HCT116 (cell line): ENCODE measurements around the gene DCAF10. TPM values are rescaled to one million over a fixed set of nuclear protein-coding genes. Genes with fewer than 3 reads are reported as not detected.

Experiments
- ATAC-seq: fragments of 200-7000 bp; cut with Tn5 transposase; 2 replicates; pipeline ENCODE4 v1.9.1; 2020; ENCODE audit warnings: mild to moderate bottlenecking, moderate library complexity
- BruUV-seq: library from RNA; stranded (reverse); fragments of 400-500 nt; replicated peaks from 2 replicates; lab custom pipeline; 2021; lab: Mats Ljungman, UMichigan
- CTCF ChIA-PET: fragments of 300-600 bp; sonication (Branson Sonifier 250); formaldehyde crosslinking; loops from one replicate; lab custom pipeline; 2021; ENCODE audit warnings: antibody characterized with exemption; lab: Charles Lee
- POLR2A ChIA-PET: fragments of 300-600, 350-600 bp; sonication (Branson Sonifier 250); formaldehyde crosslinking; loops from one replicate; lab custom pipeline; 2021; ENCODE audit warnings: antibody characterized with exemption; lab: Charles Lee
- RAD21 ChIA-PET, 2 experiments: fragments of 300-600 bp; sonication (Branson Sonifier 250); formaldehyde crosslinking; loops; one replicate each; lab custom pipeline; 2023; ENCODE audit warnings: low total read pairs in 2 of 2; ENCODE audit not compliant: uncharacterized antibody in 2 of 2, unreplicated experiment in 2 of 2, low non-redundant PET in 1 of 2; lab: Charles Lee
- DNase-seq: peaks from one replicate; pipeline ENCODE4 v3.0.0-alpha.2; 2010; ENCODE audit warnings: low read depth, low spot score
- H2AFZ ChIP-seq: fragments of 200-600 bp; shearing (Covaris generic), sonication (generic); 2 replicates; pipeline ENCODE4 v1.6.1; 2017; ENCODE audit warnings: low read depth, mixed run types, mixed read lengths, antibody characterized with exemption, low read length; ENCODE audit not compliant: poor library complexity, severe bottlenecking
- H3K27ac ChIP-seq: 2 replicates; pipeline ENCODE4 v1.5.1; 2012; ENCODE audit warnings: low read depth, low read length
- H3K27me3 ChIP-seq: fragments of 200-600 bp; sonication (generic); 2 replicates; pipeline ENCODE4 v1.6.1; 2016; ENCODE audit warnings: mixed run types, low read length, mixed read lengths; ENCODE audit not compliant: insufficient read depth
- H3K36me3 ChIP-seq, 2 experiments: fragments of 200-500 bp in 1 of 2; fragments of 200-600 bp in 1 of 2; sonication (Bioruptor generic) in 1 of 2; sonication (generic) in 1 of 2; 2 replicates each; pipeline versions ENCODE4 v1.5.1 to v1.6.1; 2014 to 2016; ENCODE audit warnings: low read length in 2 of 2, inconsistent platforms in 1 of 2, mixed read lengths in 1 of 2, mixed run types in 1 of 2; ENCODE audit not compliant: insufficient read depth in 2 of 2, control insufficient read depth in 1 of 2
- H3K4me1 ChIP-seq, 2 experiments: fragments of 200-600 bp in 1 of 2; sonication (generic) in 1 of 2; 2 replicates each; pipeline versions ENCODE4 v1.5.1 to v1.6.1; 2012 to 2017; ENCODE audit warnings: low read length in 2 of 2, inconsistent platforms in 1 of 2, mild to moderate bottlenecking in 1 of 2, mixed read lengths in 1 of 2, mixed run types in 1 of 2, moderate library complexity in 1 of 2; ENCODE audit not compliant: insufficient read depth in 2 of 2, control insufficient read depth in 1 of 2
- H3K4me2 ChIP-seq: fragments of 200-600 bp; sonication (generic); 2 replicates; pipeline ENCODE4 v1.6.1; 2017; ENCODE audit warnings: mixed run types, low read length, mixed read lengths
- H3K4me3 ChIP-seq, 2 experiments: fragments of 200-600 bp in 1 of 2; sonication (generic) in 1 of 2; replicated peaks in 1 of 2; 2 replicates each; pipeline ENCODE4 v1.5.1; 2011 to 2016; ENCODE audit warnings: low read length in 2 of 2, control low read depth in 1 of 2, low read depth in 1 of 2, mild to moderate bottlenecking in 1 of 2, mixed read lengths in 1 of 2, mixed run types in 1 of 2
- H3K79me2 ChIP-seq: fragments of 200-600 bp; sonication (generic); 2 replicates; pipeline ENCODE4 v1.6.1; 2017; ENCODE audit warnings: mild to moderate bottlenecking, mixed run types, low read length, moderate library complexity, mixed read lengths; ENCODE audit not compliant: insufficient read depth
- H3K9ac ChIP-seq: fragments of 200-600 bp; sonication (generic); 2 replicates; pipeline ENCODE4 v1.6.1; 2016; ENCODE audit warnings: low read length, mixed read lengths
- H3K9me2 ChIP-seq: fragments of 200-600 bp; sonication (generic), shearing (Covaris generic); 2 replicates; pipeline ENCODE4 v1.6.1; 2017; ENCODE audit warnings: mixed run types, mild to moderate bottlenecking, moderate library complexity; ENCODE audit not compliant: insufficient read depth
- H3K9me3 ChIP-seq, 2 experiments: fragments of 200-500 bp in 1 of 2; fragments of 200-600 bp in 1 of 2; sonication (Bioruptor generic) in 1 of 2; sonication (generic) in 1 of 2; 2 replicates each; pipeline ENCODE4 v1.6.1; 2014 to 2017; ENCODE audit warnings: low read length in 2 of 2, mixed read lengths in 2 of 2, inconsistent platforms in 1 of 2, low read depth in 1 of 2, mild to moderate bottlenecking in 1 of 2, mixed run types in 1 of 2, moderate library complexity in 1 of 2; ENCODE audit not compliant: control insufficient read depth in 1 of 2, insufficient read depth in 1 of 2
- H4K20me1 ChIP-seq: fragments of 200-600 bp; sonication (generic), shearing (Covaris generic); 2 replicates; pipeline ENCODE4 v1.6.1; 2017; ENCODE audit warnings: mixed run types, mild to moderate bottlenecking, moderate library complexity; ENCODE audit not compliant: insufficient read depth
- CBX3 ChIP-seq: IDR thresholded peaks from 2 replicates; pipeline ENCODE4 v1.6.1; 2012; ENCODE audit warnings: low read depth
- CEBPB ChIP-seq: IDR thresholded peaks from 2 replicates; pipeline ENCODE4 v1.6.1; 2012; ENCODE audit warnings: low read depth
- CTCF ChIP-seq, 3 experiments: fragments of 200-600 bp in 1 of 3; sonication (generic) in 1 of 3; IDR thresholded peaks in 2 of 3; conservative IDR thresholded peaks in 1 of 3; 2 replicates each; pipeline ENCODE4 v1.5.1; 2012 to 2017; ENCODE audit warnings: low read depth in 2 of 3, low read length in 2 of 3, antibody characterized with exemption in 1 of 3, borderline replicate concordance in 1 of 3, control low read depth in 1 of 3, mild to moderate bottlenecking in 1 of 3, mixed read lengths in 1 of 3, mixed run types in 1 of 3, moderate library complexity in 1 of 3; ENCODE audit not compliant: insufficient read depth in 1 of 3
- EGR1 ChIP-seq: IDR thresholded peaks from 2 replicates; pipeline ENCODE4 v1.6.1; 2012; ENCODE audit warnings: low read depth
- ELF1 ChIP-seq: IDR thresholded peaks from 2 replicates; pipeline ENCODE4 v1.6.1; 2012; ENCODE audit warnings: low read depth, borderline replicate concordance
- EZH2 ChIP-seq: fragments of 200-600 bp; sonication (generic); IDR thresholded peaks from 2 replicates; pipeline ENCODE4 v1.6.1; 2017; ENCODE audit warnings: antibody characterized with exemption, mixed run types
- EZH2phosphoT487 ChIP-seq: fragments of 200-600 bp; IDR thresholded peaks from 2 replicates; pipeline ENCODE4 v1.6.1; 2018; ENCODE audit warnings: antibody characterized with exemption, borderline replicate concordance
- FOSL1 ChIP-seq: IDR thresholded peaks from 2 replicates; pipeline ENCODE4 v1.6.1; 2012; ENCODE audit warnings: low read depth
- MAX ChIP-seq: IDR thresholded peaks from 2 replicates; pipeline ENCODE4 v1.6.1; 2012
- POLR2A ChIP-seq: IDR thresholded peaks from 2 replicates; pipeline ENCODE4 v1.7.0; 2011; ENCODE audit warnings: borderline replicate concordance; ENCODE audit not compliant: insufficient read depth, insufficient read length; ENCODE audit errors: extremely low read depth
- POLR2AphosphoS5 ChIP-seq: IDR thresholded peaks from 2 replicates; pipeline ENCODE4 v1.6.1; 2011; ENCODE audit warnings: mild to moderate bottlenecking, low read depth, low read length, moderate library complexity
- RAD21 ChIP-seq: IDR thresholded peaks from 2 replicates; pipeline ENCODE4 v1.6.1; 2012; ENCODE audit warnings: low read depth, mild to moderate bottlenecking
- SIN3A ChIP-seq: IDR thresholded peaks from 2 replicates; pipeline ENCODE4 v1.6.1; 2012; ENCODE audit warnings: low read depth
- SP1 ChIP-seq: IDR thresholded peaks from 2 replicates; pipeline ENCODE4 v1.6.1; 2012; ENCODE audit warnings: low read depth
- TCF7L2 ChIP-seq: IDR thresholded peaks from 2 replicates; pipeline ENCODE4 v1.7.0; 2011; ENCODE audit warnings: borderline replicate concordance, inconsistent platforms; ENCODE audit not compliant: insufficient read depth, insufficient read length; ENCODE audit errors: extremely low read depth
- YY1 ChIP-seq: IDR thresholded peaks from 2 replicates; pipeline ENCODE4 v1.6.1; 2011; ENCODE audit warnings: low read length, low read depth, moderate library complexity, mild to moderate bottlenecking; ENCODE audit not compliant: insufficient replicate concordance; ENCODE audit errors: extremely low read depth
- ZBTB33 ChIP-seq: IDR thresholded peaks from 2 replicates; pipeline ENCODE4 v1.6.1; 2011; ENCODE audit warnings: mild to moderate bottlenecking, low read length, moderate library complexity; ENCODE audit not compliant: insufficient replicate concordance; ENCODE audit errors: extremely low read depth
- ZNF274 ChIP-seq: fragments of 200-500 bp; sonication (Bioruptor generic); IDR thresholded peaks from 2 replicates; pipeline ENCODE4 v1.6.1; 2014; ENCODE audit warnings: mild to moderate bottlenecking, low read depth, low read length, inconsistent platforms
- intact Hi-C: fragments of 100-400 bp; cut with micrococcal nuclease; formaldehyde crosslinking; loops from 2 replicates; pipeline ENCODE4 v1.10.0; 2022
- total RNA-seq: library from RNA; stranded (reverse); gene quantifications from one replicate; pipeline ENCODE4 v1.2.1, GENCODE V29; 2021; ENCODE audit not compliant: unreplicated experiment

Gene DCAF10
- total RNA-seq, 1 experiment from 2014 or later: 20.6 TPM

- no peak for TF ChIP-seq ZNF274
- TF ChIP-seq CEBPB: no peak
- TF ChIP-seq CBX3: no peak
- no peak for TF ChIP-seq EZH2phosphoT487
- TF ChIP-seq EGR1: no peak
- no peak for TF ChIP-seq FOSL1
- TF ChIP-seq ELF1: no peak
- no peak for TF ChIP-seq YY1
- no peak for TF ChIP-seq EZH2
- no peak for TF ChIP-seq POLR2A
Measured at GRCh38 chr9:37911271-37911681, 110.7 kb downstream of the DCAF10 start (continued).

GRCh38 chr9:37913480-37914153 is 113.0 kb downstream of the DCAF10 start:
- Histone ChIP-seq H3K4me1 (peaks cover 0 to 5% of the 10 kb centered on the region in 2 experiments; a peak in 1 of 4 replicates), H3K9ac (no peak overlapping the region), H4K20me1 (no peaks in the 10 kb centered on the region), H3K9me3 (no peaks in the 10 kb centered on the region), H3K36me3 (peaks cover 0 to 10% of the 10 kb centered on the region in 2 experiments; a peak in 1 of 4 replicates), H3K4me3 (no peak overlapping the region), H3K9me2 (no peaks in the 10 kb centered on the region), H3K27ac (no peak overlapping the region; the same call in 1 of the 2 replicates), H3K4me2 (no peak overlapping the region), H3K79me2 (no peaks in the 10 kb centered on the region), H3K27me3 (no peaks in the 10 kb centered on the region), H2AFZ (no peak overlapping the region)
- no TSS peak for BruUV-seq
- ChIA-PET CTCF (interaction anchor here (0.7 to 4.9 kb wide), 20 partner anchors 11 to 479 kb away, joined by 3 to 54 read pairs (median 5); partner anchors contain the start of gene ALDH1B1), POLR2A (no interaction called here), RAD21 (interaction anchor here (0.7 to 1.6 kb wide), 8 partner anchors 16 to 175 kb away, joined by 3 to 5 read pairs (median 4); no protein-coding TSS in a partner anchor)
- intact Hi-C loops: loop anchor here (1.0 to 5.0 kb wide), 6 partner anchors 39 to 450 kb away; no protein-coding TSS in a partner anchor
- TF ChIP-seq CTCF (IDR thresholded peaks at IDR 0.05 in 2 of 3, conservative IDR thresholded peaks at IDR 0.05 in 1 of 3; ENCODE audit: borderline replicate concordance in 1 of 3, insufficient read depth in 1 of 3, low read depth in 2 of 3, low read length in 2 of 3) (peak; percentile 96 to 99 (median 98)), YY1 (peak; percentile 41), RAD21 (peak; percentile 100), CBX3 (0 out of 2 replicates have a peak, but pooled peaks have one; percentile 64), TCF7L2 (no peak), SIN3A (no peak), POLR2AphosphoS5 (no peak), ZBTB33 (no peak), EGR1 (no peak), ZNF274 (no peak), POLR2A (no peak), FOSL1 (no peak), SP1 (no peak), MAX (peak; percentile 25; the same call in 1 of the 2 replicates)
- ATAC-seq (peak; percentile 94), DNase-seq (peak; percentile 71)
